Stimulated activated memory B cell treated with anti-CD40 and anti-IgM and Interleukin-4, amounts not matched to agents 10 μg/mL and 1 μg/mL and 100 μg/mL, for 72 hours (primary cell): ENCODE data around the gene COG2.

Experiments
- ATAC-seq: fragments of 150-1000 bp; cut with Tn5 transposase; 2 replicates; pipeline ENCODE4 v1.10.0; 2021
- H3K27ac Mint-ChIP-seq: one replicate; pipeline ENCODE4 v1.8.0; 2022; ENCODE audit warnings: mild to moderate bottlenecking, mixed read lengths
- H3K27me3 Mint-ChIP-seq: one replicate; pipeline ENCODE4 v1.8.0; 2022; ENCODE audit warnings: mixed read lengths
- H3K36me3 Mint-ChIP-seq: one replicate; pipeline ENCODE4 v1.8.0; 2022; ENCODE audit warnings: mixed read lengths
- H3K4me1 Mint-ChIP-seq: one replicate; pipeline ENCODE4 v1.8.0; 2022; ENCODE audit warnings: mixed read lengths
- H3K4me3 Mint-ChIP-seq: one replicate; pipeline ENCODE4 v1.8.0; 2022; ENCODE audit warnings: mild to moderate bottlenecking, moderate library complexity, mixed read lengths
- H3K9me3 Mint-ChIP-seq: one replicate; pipeline ENCODE4 v1.8.0; 2022; ENCODE audit warnings: mixed read lengths

The COG2 gene

DNA sequence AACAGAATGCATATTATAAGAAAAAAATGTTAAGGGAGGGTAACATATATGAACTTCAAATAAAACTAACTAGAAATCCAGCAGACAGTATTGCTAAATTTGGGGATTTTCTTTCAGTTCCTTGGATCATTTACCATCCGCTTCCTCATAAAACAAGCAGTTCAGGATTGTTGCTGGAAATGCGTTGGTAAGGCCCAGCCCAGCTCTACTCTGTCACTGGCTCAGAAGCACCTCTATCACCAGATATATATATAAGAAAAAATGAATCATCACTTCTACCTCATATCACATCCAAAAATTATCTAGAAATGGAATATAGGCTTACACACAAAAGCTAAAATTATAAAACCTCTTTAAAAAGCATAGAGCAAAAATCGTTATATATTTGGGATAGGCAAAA lies 28.2 kb upstream of the COG2 start:
- no peak for ATAC-seq
- Mint-ChIP-seq H3K4me1 (no peaks in the 10 kb centered on the region), H3K9me3 (no peaks in the 10 kb centered on the region), H3K27ac (no peak overlapping the region), H3K4me3 (no peak overlapping the region), H3K36me3 (no peaks in the 10 kb centered on the region), H3K27me3 (peaks cover 20% of the 10 kb centered on the region)

GRCh38 chr1:230618537-230618936 lies 23.7 kb upstream of the COG2 start:
- no peaks in the 10 kb centered on the region for H3K36me3 Mint-ChIP-seq
- peaks cover 26% of the 10 kb centered on the region for H3K27me3 Mint-ChIP-seq
- no peak overlapping the region for H3K27ac Mint-ChIP-seq
- H3K4me1 Mint-ChIP-seq: no peaks in the 10 kb centered on the region
- ATAC-seq: no peak
- H3K4me3 Mint-ChIP-seq: no peak overlapping the region
- H3K9me3 Mint-ChIP-seq: no peaks in the 10 kb centered on the region

- Mint-ChIP-seq H3K27me3 (peaks cover 43% of the 10 kb centered on the region), H3K4me3 (no peak overlapping the region)
These were observed 21.5 kb upstream of the COG2 start for GRCh38 chr1:230620649-230621323.

DNA sequence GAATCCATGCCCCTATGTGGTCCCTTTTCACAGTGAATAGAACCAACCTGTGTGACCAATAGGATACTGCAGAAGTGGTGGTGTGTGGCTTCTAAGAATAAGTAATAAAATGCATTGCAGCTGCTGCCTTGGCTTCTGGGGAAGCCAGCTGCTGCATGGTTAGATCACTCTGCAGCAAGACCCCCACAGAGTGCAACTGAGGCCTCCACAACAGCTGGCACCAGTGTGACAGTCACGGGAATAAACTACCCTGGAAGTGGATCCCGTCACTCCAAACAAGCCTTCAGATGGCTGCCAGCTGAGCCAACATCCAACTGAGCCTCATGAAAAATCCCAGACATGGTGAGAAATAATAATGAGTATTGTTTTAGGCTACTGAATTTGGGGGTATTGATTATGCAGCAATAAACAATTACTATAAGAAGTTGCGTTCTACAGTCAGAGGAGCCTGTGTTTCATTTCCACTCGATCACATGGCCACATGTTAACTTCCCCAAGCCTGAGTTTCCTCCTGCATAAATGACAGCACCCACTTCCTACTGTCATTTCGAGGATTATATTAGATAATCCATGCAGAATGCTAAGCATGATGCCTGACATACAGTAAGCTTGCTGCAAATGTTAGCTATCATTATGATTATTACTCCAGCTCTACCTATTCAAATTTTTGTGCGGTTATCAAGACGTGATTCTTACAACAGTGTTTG lies 20.8 kb upstream of the COG2 start:
- Mint-ChIP-seq H3K27me3 (peaks cover 41% of the 10 kb centered on the region), H3K4me1 (peaks cover 5% of the 10 kb centered on the region), H3K9me3 (no peaks in the 10 kb centered on the region), H3K36me3 (no peaks in the 10 kb centered on the region), H3K4me3 (no peak overlapping the region), H3K27ac (no peak overlapping the region)
- no peak for ATAC-seq

More at GRCh38 chr1:230620649-230621323, 21.5 kb upstream of the COG2 start:
- H3K27ac Mint-ChIP-seq: no peak overlapping the region
- no peaks in the 10 kb centered on the region for H3K9me3 Mint-ChIP-seq
- ATAC-seq: no peak
- H3K36me3 Mint-ChIP-seq: no peaks in the 10 kb centered on the region
- H3K4me1 Mint-ChIP-seq: peaks cover 5% of the 10 kb centered on the region

DNA sequence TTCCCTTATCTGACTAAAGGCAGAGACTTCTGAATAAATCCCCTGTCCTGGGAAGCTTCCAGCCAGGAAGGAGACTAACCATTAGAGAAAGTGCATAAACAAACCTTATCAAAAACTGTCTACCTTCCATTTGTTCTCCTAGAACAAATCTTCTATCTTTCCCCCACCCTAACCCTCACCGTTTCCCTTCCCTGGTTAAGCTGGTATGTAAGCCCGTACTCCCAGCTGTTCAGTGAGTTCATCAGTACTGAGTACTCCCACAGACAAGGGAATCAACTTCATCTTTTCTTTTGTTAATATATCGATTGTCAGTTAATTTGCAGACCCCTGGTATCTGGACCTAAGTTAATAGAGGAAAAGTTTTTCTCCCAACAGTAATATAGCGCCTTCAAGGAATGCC lies 20.1 kb upstream of the COG2 start:
- Mint-ChIP-seq H3K9me3 (no peaks in the 10 kb centered on the region), H3K27me3 (peaks cover 41% of the 10 kb centered on the region), H3K4me3 (no peak overlapping the region), H3K36me3 (no peaks in the 10 kb centered on the region), H3K4me1 (peaks cover 5% of the 10 kb centered on the region), H3K27ac (no peak overlapping the region)
- no peak for ATAC-seq

DNA sequence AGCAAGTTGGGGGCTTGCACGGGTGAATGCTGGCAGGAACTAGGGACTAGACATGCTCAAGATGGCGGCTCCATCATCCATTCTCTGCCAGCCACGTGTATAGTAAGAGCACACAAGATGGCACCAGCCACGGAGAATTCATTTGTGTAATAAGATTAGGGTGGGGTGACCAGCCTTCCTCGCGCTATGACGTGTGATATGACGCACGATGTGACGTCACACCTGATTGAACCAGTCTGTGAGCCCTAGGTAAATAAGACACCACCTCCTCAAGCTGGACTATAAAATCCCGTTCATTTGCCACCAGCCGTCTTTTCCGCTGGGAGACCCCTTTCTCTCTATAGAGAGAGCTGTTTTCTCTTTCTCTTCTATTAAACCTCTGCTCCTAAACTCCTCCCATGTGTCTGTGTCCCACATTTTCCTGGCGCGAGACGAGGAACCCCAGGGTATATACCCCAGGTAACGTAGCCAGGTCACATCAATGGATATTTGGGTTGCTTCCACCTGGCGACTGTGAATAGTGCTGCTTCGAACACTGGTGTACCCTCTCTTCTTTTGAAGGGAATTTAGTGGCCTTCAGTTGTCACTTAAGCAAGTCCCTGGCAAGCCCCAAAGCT lies 18.1 kb upstream of the COG2 start:
- no peak overlapping the region for H3K4me3 Mint-ChIP-seq
- no peak overlapping the region for H3K27ac Mint-ChIP-seq
- no peaks in the 10 kb centered on the region for H3K9me3 Mint-ChIP-seq
- peaks cover 38% of the 10 kb centered on the region for H3K27me3 Mint-ChIP-seq
- ATAC-seq: no peak
- peaks cover 5% of the 10 kb centered on the region for H3K4me1 Mint-ChIP-seq
- H3K36me3 Mint-ChIP-seq: no peaks in the 10 kb centered on the region

DNA sequence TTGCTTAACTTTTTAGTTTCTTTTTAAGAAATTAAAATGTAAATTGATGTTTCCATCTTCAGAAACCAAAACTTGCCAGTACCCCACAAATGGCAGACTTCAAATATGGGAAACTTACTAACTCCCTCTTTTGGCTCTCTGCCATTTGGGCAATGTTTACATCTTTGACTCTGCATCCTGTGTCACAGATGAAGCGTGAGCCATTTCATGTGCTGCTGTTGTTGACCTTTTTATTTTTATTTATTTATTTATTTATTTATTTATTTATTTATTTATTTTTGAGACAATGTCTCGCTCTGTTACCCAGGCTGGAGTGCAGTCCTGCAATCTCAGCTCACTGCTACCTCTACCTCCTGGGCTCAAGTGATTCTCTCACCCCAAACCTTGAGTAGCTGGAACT lies 16.0 kb upstream of the COG2 start:
- Mint-ChIP-seq H3K4me3 (no peak overlapping the region), H3K9me3 (no peaks in the 10 kb centered on the region), H3K27ac (no peak overlapping the region), H3K4me1 (peaks cover 5% of the 10 kb centered on the region), H3K36me3 (no peaks in the 10 kb centered on the region), H3K27me3 (peaks cover 26% of the 10 kb centered on the region)
- no peak for ATAC-seq

DNA sequence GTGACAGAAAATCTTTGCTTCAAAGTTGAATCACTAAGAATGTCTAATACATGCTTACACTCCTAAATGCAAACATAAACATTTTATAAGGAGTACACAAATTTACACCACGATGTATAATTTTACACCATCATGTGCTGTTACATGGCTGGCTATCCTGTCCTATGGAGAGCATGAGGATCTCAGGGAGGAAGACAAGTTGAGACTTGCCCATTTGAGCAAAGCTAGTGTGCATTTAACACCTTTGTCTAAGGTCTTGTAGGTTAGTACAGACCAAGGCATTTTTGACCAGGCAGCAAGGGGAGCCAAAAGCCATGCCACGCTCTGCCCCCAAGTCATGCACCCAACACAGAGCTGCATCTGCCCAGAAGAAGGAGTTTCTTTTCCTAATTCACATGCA lies 14.5 kb upstream of the COG2 start:
- H3K36me3 Mint-ChIP-seq: no peaks in the 10 kb centered on the region
- no peaks in the 10 kb centered on the region for H3K9me3 Mint-ChIP-seq
- peaks cover 26% of the 10 kb centered on the region for H3K27me3 Mint-ChIP-seq
- no peak for ATAC-seq
- H3K4me3 Mint-ChIP-seq: no peak overlapping the region
- H3K4me1 Mint-ChIP-seq: peaks cover 5% of the 10 kb centered on the region
- H3K27ac Mint-ChIP-seq: no peak overlapping the region

DNA sequence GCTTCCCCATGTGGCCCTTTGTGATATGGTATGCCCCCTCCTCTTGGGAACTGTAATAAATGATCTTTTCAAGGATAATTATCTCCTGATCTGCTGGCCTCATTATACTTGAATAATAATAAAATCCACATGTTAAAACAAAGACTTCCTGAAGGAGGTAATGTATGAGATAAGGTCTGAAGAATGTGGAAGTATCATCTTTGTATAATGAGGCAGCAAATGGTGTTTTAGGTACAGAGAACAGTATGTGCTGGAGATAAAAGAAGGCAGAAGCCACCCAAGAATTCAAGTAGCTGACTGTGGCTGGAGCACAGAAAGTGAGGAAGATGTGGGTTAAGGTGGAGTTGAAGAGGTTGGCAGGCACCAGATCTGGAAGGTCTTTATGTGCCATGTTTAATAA lies 12.8 kb upstream of the COG2 start:
- peaks cover 5% of the 10 kb centered on the region for H3K4me1 Mint-ChIP-seq
- no peak overlapping the region for H3K4me3 Mint-ChIP-seq
- no peak for ATAC-seq
- no peaks in the 10 kb centered on the region for H3K9me3 Mint-ChIP-seq
- H3K27ac Mint-ChIP-seq: no peak overlapping the region
- H3K27me3 Mint-ChIP-seq: peaks cover 14% of the 10 kb centered on the region
- H3K36me3 Mint-ChIP-seq: no peaks in the 10 kb centered on the region

GRCh38 chr1:230631477-230631876 lies 10.8 kb upstream of the COG2 start:
- no peaks in the 10 kb centered on the region for H3K9me3 Mint-ChIP-seq
- no peak overlapping the region for H3K27ac Mint-ChIP-seq
- H3K27me3 Mint-ChIP-seq: peaks cover 3% of the 10 kb centered on the region
- H3K4me1 Mint-ChIP-seq: no peaks in the 10 kb centered on the region
- H3K36me3 Mint-ChIP-seq: no peaks in the 10 kb centered on the region
- no peak for ATAC-seq
- H3K4me3 Mint-ChIP-seq: no peak overlapping the region

GRCh38 chr1:230632273-230632873 lies 9.9 kb upstream of the COG2 start:
- H3K27ac Mint-ChIP-seq: no peak overlapping the region
- no peak overlapping the region for H3K4me3 Mint-ChIP-seq
- H3K27me3 Mint-ChIP-seq: peaks cover 12% of the 10 kb centered on the region
- no peaks in the 10 kb centered on the region for H3K36me3 Mint-ChIP-seq
- no peaks in the 10 kb centered on the region for H3K4me1 Mint-ChIP-seq
- no peaks in the 10 kb centered on the region for H3K9me3 Mint-ChIP-seq
- ATAC-seq: peak; percentile 64

GRCh38 chr1:230633469-230633868 lies 8.8 kb upstream of the COG2 start:
- Mint-ChIP-seq H3K4me3 (no peak overlapping the region), H3K4me1 (no peaks in the 10 kb centered on the region), H3K27me3 (peaks cover 19% of the 10 kb centered on the region), H3K36me3 (no peaks in the 10 kb centered on the region), H3K9me3 (no peaks in the 10 kb centered on the region), H3K27ac (no peak overlapping the region)
- no peak for ATAC-seq

GRCh38 chr1:230634384-230634783 lies 7.9 kb upstream of the COG2 start:
- Mint-ChIP-seq H3K27me3 (peaks cover 19% of the 10 kb centered on the region), H3K9me3 (no peaks in the 10 kb centered on the region), H3K4me1 (no peaks in the 10 kb centered on the region), H3K36me3 (no peaks in the 10 kb centered on the region), H3K4me3 (no peak overlapping the region), H3K27ac (no peak overlapping the region)
- no peak for ATAC-seq

DNA sequence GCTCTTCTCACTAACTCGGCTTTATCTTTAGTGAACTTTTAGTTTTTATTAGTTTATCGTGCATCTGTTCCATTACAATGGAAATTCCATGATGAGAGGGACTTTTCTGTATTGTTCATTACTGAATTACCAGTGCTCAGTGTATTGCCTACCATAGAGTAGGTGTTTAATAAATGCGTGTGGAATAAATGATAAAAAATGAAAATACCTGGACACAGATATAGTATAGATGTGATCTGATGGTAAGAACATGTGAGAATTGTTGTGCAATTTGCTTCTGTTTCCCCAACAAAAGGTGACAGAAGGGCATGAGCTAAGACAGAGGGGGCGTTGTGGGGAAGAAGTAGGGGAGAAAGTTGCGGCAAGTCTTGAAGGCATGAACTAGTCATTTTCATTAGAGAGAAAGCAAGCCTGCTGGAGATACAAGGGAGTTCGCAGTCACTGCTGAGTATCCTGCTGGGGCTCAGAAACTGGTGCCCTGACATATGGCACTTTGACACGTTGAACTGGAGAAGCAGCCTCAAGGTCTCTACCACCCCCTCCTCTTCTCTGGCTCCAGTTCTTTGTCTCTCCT lies 5.6 kb upstream of the COG2 start:
- H3K27me3 Mint-ChIP-seq: peaks cover 19% of the 10 kb centered on the region
- no peak overlapping the region for H3K27ac Mint-ChIP-seq
- no peak overlapping the region for H3K4me3 Mint-ChIP-seq
- no peaks in the 10 kb centered on the region for H3K9me3 Mint-ChIP-seq
- ATAC-seq: no peak
- H3K36me3 Mint-ChIP-seq: no peaks in the 10 kb centered on the region
- H3K4me1 Mint-ChIP-seq: peaks cover 6% of the 10 kb centered on the region

GRCh38 chr1:230639714-230640209 lies 2.5 kb upstream of the COG2 start:
- Mint-ChIP-seq H3K27ac (no peak overlapping the region), H3K36me3 (no peaks in the 10 kb centered on the region), H3K9me3 (no peaks in the 10 kb centered on the region), H3K27me3 (peaks cover 19% of the 10 kb centered on the region), H3K4me3 (no peak overlapping the region), H3K4me1 (peaks cover 23% of the 10 kb centered on the region)
- no peak for ATAC-seq
